GM23338 (cell line): ENCODE results near the gene L3MBTL1. TPM values are rescaled to one million over a fixed set of nuclear protein-coding genes. Genes with fewer than 3 reads are reported as not detected.
A peak's percentile ranks its signal among the peaks of the same experiment; 100 is the strongest.

Experiments used
- ATAC-seq: fragments of 200-7000 bp; cut with Tn5 transposase; 3 replicates; pipeline ENCODE4 v1.9.1; 2020
- DNase-seq: peaks from one replicate; pipeline ENCODE4 v3.0.0-alpha.2; 2015; ENCODE audit warnings: low spot score
- H2AFZ ChIP-seq: fragments of 200-600 bp; sonication (generic); 2 replicates; pipeline ENCODE4 v1.8.0; 2016; ENCODE audit warnings: antibody characterized with exemption, mild to moderate bottlenecking, moderate library complexity
- H3F3A ChIP-seq: fragments of 200-600 bp; sonication (generic); replicated peaks from 2 replicates; pipeline ENCODE4 v1.8.0; 2017; ENCODE audit warnings: antibody characterized with exemption, mixed run types, low read depth
- H3K27ac ChIP-seq: fragments of 200-600 bp; sonication (generic); 2 replicates; pipeline ENCODE4 v1.6.1; 2016; ENCODE audit warnings: low read depth
- H3K27me3 ChIP-seq: fragments of 200-600 bp; sonication (generic); 2 replicates; pipeline ENCODE4 v1.8.0; 2016; ENCODE audit warnings: mild to moderate bottlenecking, mixed run types, moderate library complexity; ENCODE audit not compliant: insufficient read depth
- H3K36me3 ChIP-seq: fragments of 200-600 bp; sonication (generic); 2 replicates; pipeline ENCODE4 v1.8.0; 2016; ENCODE audit warnings: mild to moderate bottlenecking; ENCODE audit not compliant: insufficient read depth
- H3K4me1 ChIP-seq: fragments of 200-600 bp; sonication (generic); 2 replicates; pipeline ENCODE4 v1.8.0; 2016; ENCODE audit warnings: mild to moderate bottlenecking, moderate library complexity; ENCODE audit not compliant: insufficient read depth
- H3K4me2 ChIP-seq: fragments of 200-600 bp; sonication (generic); 2 replicates; pipeline ENCODE4 v1.7.1; 2017; ENCODE audit warnings: mixed run types
- H3K4me3 ChIP-seq: fragments of 200-600 bp; sonication (generic); 2 replicates; pipeline ENCODE4 v1.6.1; 2016; ENCODE audit warnings: mixed run types
- H3K79me2 ChIP-seq: fragments of 200-600 bp; sonication (generic); replicated peaks from 2 replicates; pipeline ENCODE4 v1.8.0; 2017; ENCODE audit warnings: mild to moderate bottlenecking; ENCODE audit not compliant: insufficient read depth
- H3K9me2 ChIP-seq: fragments of 200-600 bp; sonication (generic); 2 replicates; pipeline ENCODE4 v1.8.0; 2017; ENCODE audit not compliant: insufficient read depth
- H4K20me1 ChIP-seq: fragments of 200-600 bp; sonication (generic); replicated peaks from 2 replicates; pipeline ENCODE4 v1.8.0; 2017; ENCODE audit warnings: mild to moderate bottlenecking; ENCODE audit not compliant: insufficient read depth
- H3K27ac Mint-ChIP-seq: 2 replicates; pipeline ENCODE4 v1.8.0; 2020; ENCODE audit warnings: inconsistent platforms, mild to moderate bottlenecking, moderate library complexity, mixed read lengths
- H3K27me3 Mint-ChIP-seq: 3 replicates; pipeline ENCODE4 v1.8.0; 2022; ENCODE audit warnings: low read depth, mild to moderate bottlenecking, moderate library complexity, mixed read lengths, inconsistent platforms; ENCODE audit not compliant: insufficient read depth, poor library complexity
- H3K36me3 Mint-ChIP-seq: 3 replicates; pipeline ENCODE4 v1.8.0; 2021; ENCODE audit warnings: low read depth, mild to moderate bottlenecking, inconsistent platforms, moderate library complexity, mixed read lengths
- H3K4me1 Mint-ChIP-seq: 3 replicates; pipeline ENCODE4 v1.8.0; 2020; ENCODE audit warnings: mild to moderate bottlenecking, inconsistent platforms, mixed read lengths
- H3K4me3 Mint-ChIP-seq: 3 replicates; pipeline ENCODE4 v1.8.0; 2021; ENCODE audit warnings: moderate library complexity, mild to moderate bottlenecking, inconsistent platforms, mixed read lengths
- H3K9me3 Mint-ChIP-seq: 3 replicates; pipeline ENCODE4 v1.8.0; 2020; ENCODE audit warnings: moderate library complexity, mild to moderate bottlenecking, inconsistent platforms, mixed read lengths
- CREB1 ChIP-seq: fragments of 250-450 bp; sonication (Bioruptor Pico); IDR thresholded peaks from 2 replicates; pipeline ENCODE4 v1.5.0; 2020; ENCODE audit warnings: low read depth, mild to moderate bottlenecking, moderate library complexity
- CTCF ChIP-seq, 2 experiments: fragments of 200-600 bp in 1 of 2; sonication (generic) in 1 of 2; conservative IDR thresholded peaks; 2 replicates each; pipeline versions ENCODE4 v1.5.1 to v1.6.1; 2016 to 2017; ENCODE audit warnings: antibody characterized with exemption in 2 of 2, low read depth in 2 of 2, mild to moderate bottlenecking in 2 of 2, moderate library complexity in 1 of 2
- ETS1 ChIP-seq: IDR thresholded peaks from 2 replicates; pipeline ENCODE4 v1.6.1; 2016; ENCODE audit warnings: antibody characterized with exemption
- EZH2 ChIP-seq: fragments of 200-600 bp; sonication (generic); IDR thresholded peaks from one replicate; pipeline ENCODE4 v1.8.0; 2017; ENCODE audit warnings: antibody characterized with exemption, mild to moderate bottlenecking, low read depth; ENCODE audit not compliant: unreplicated experiment
- EZH2phosphoT487 ChIP-seq: fragments of 200-600 bp; sonication (generic); IDR thresholded peaks from one replicate; pipeline ENCODE4 v1.8.1; 2018; ENCODE audit warnings: antibody characterized with exemption; ENCODE audit not compliant: unreplicated experiment
- JUNB ChIP-seq: IDR thresholded peaks from one replicate; pipeline ENCODE4 v1.6.1; 2016; ENCODE audit warnings: antibody characterized with exemption; ENCODE audit not compliant: unreplicated experiment
- NANOG ChIP-seq: IDR thresholded peaks from 2 replicates; pipeline ENCODE4 v1.6.1; 2016; ENCODE audit warnings: antibody characterized with exemption, borderline replicate concordance
- POLR2AphosphoS5 ChIP-seq: IDR thresholded peaks from 2 replicates; pipeline ENCODE4 v1.6.1; 2016; ENCODE audit warnings: antibody characterized with exemption, low read depth
- REST ChIP-seq: IDR thresholded peaks from one replicate; pipeline ENCODE4 v1.6.1; 2018; ENCODE audit warnings: antibody characterized with exemption; ENCODE audit not compliant: unreplicated experiment
- STAT1 ChIP-seq: IDR thresholded peaks from one replicate; pipeline ENCODE4 v1.6.1; 2016; ENCODE audit warnings: antibody characterized with exemption; ENCODE audit not compliant: unreplicated experiment
- ZNF114 ChIP-seq: fragments of 250-450 bp; sonication (Bioruptor Pico); IDR thresholded peaks from 2 replicates; pipeline ENCODE4 v1.5.0; 2020; ENCODE audit warnings: mild to moderate bottlenecking, moderate library complexity
- ZNF331 ChIP-seq: fragments of 250-450 bp; sonication (Bioruptor Pico); IDR thresholded peaks from 2 replicates; pipeline ENCODE4 v1.5.0; 2020; ENCODE audit warnings: low read depth, mild to moderate bottlenecking, moderate library complexity
- ZNF462 ChIP-seq: fragments of 250-450 bp; sonication (Bioruptor Pico); IDR thresholded peaks from 2 replicates; pipeline ENCODE4 v1.5.0; 2020; ENCODE audit warnings: mild to moderate bottlenecking, moderate library complexity
- polyA plus RNA-seq: library from polyadenylated mRNA; unstranded; fragments of >200 nt; fragmentation: Nextera tagmentation; extraction: Ambion mirVana; gene quantifications from 2 replicates; pipeline ENCODE4 v1.2.1, GENCODE V29; 2016
- total RNA-seq: library from RNA; depleted of rRNA; stranded (reverse); fragments of >200 nt; shearing (Covaris generic); gene quantifications from 2 replicates; pipeline ENCODE4 v1.2.3, GENCODE V29; 2014

Gene L3MBTL1
- total and polyA plus RNA-seq, 2 experiments from 2014 or later, result 6.5 to 33.6 TPM

GRCh38 chr20:43459022-43459942, 48.2 kb upstream of the L3MBTL1 start:
- Histone ChIP-seq H3F3A (0 out of 2 replicates have a peak, but pooled peaks cover 4% of the 10 kb centered on the region), H3K9me2 (peaks cover 7% of the 10 kb centered on the region; the same call in 1 of the 2 replicates), H3K27me3 (no peaks in the 10 kb centered on the region), H2AFZ (no peak overlapping the region), H3K4me2 (peak overlapping the region; percentile 81), H3K4me3 (peak overlapping the region; percentile 97), H3K4me1 (no peaks in the 10 kb centered on the region), H3K79me2 (peaks cover 33% of the 10 kb centered on the region), H3K36me3 (peaks cover 47% of the 10 kb centered on the region), H4K20me1 (peaks cover 21% of the 10 kb centered on the region), H3K27ac (no peak overlapping the region)
- H3K27ac Mint-ChIP-seq, result peak overlapping the region; percentile 80
- peaks cover 3% of the 10 kb centered on the region; the same call in 1 of the 3 replicates for H3K9me3 Mint-ChIP-seq
- DNase-seq, result no peak
- peaks cover 10% of the 10 kb centered on the region for H3K27me3 Mint-ChIP-seq
- no peak for TF ChIP-seq ZNF331
- no peak for TF ChIP-seq JUNB
- TF ChIP-seq STAT1, result no peak
- TF ChIP-seq NANOG, result no peak
- TF ChIP-seq ZNF114, result no peak
- TF ChIP-seq CTCF (conservative IDR thresholded peaks at IDR 0.05; ENCODE audit: low read depth in 2 of 2), result no peak
- no peak for TF ChIP-seq CREB1 (CRISPR knock-in tag)
- no peak for TF ChIP-seq EZH2
- no peak for TF ChIP-seq EZH2phosphoT487
- TF ChIP-seq REST, result no peak
- no peak for TF ChIP-seq POLR2AphosphoS5
- no peak for TF ChIP-seq ETS1
- no peak for TF ChIP-seq ZNF462
- H3K4me3 Mint-ChIP-seq, result peak overlapping the region; percentile 93
- H3K4me1 Mint-ChIP-seq, result peaks cover 11% of the 10 kb centered on the region
- no peak for ATAC-seq
- peaks cover 58% of the 10 kb centered on the region for H3K36me3 Mint-ChIP-seq
